Stomach (tissue), 4 donors: ENCODE measurements around the gene BRMS1.

Experiments
- CTCF ChIP-seq, 7 experiments: fragments of 450-650 bp in 4 of 7; fragments of 200-600 bp in 3 of 7; sonication (generic) in 3 of 7; IDR thresholded peaks; one replicate each; pipeline ENCODE4 v1.5.1; 2016 to 2019; ENCODE audit warnings: antibody characterized with exemption in 7 of 7, control low read depth in 2 of 7, mild to moderate bottlenecking in 1 of 7
- EP300 ChIP-seq: sonication (generic); formaldehyde crosslinking; IDR thresholded peaks from one replicate; pipeline ENCODE4 v1.6.1; 2017; ENCODE audit warnings: antibody characterized with exemption
- POLR2A ChIP-seq, 4 donors: fragments of 450-650 bp; IDR thresholded peaks; one replicate each; pipeline ENCODE4 v1.6.1; 2016; ENCODE audit warnings: antibody characterized with exemption in 4 of 4, control low read depth in 2 of 4, mild to moderate bottlenecking in 1 of 4, moderate library complexity in 1 of 4
- POLR2AphosphoS5 ChIP-seq, 3 donors: sonication (generic); formaldehyde crosslinking; IDR thresholded peaks; one replicate each; pipeline ENCODE4 v1.6.1; 2016; ENCODE audit warnings: antibody characterized with exemption in 3 of 3

DNA sequence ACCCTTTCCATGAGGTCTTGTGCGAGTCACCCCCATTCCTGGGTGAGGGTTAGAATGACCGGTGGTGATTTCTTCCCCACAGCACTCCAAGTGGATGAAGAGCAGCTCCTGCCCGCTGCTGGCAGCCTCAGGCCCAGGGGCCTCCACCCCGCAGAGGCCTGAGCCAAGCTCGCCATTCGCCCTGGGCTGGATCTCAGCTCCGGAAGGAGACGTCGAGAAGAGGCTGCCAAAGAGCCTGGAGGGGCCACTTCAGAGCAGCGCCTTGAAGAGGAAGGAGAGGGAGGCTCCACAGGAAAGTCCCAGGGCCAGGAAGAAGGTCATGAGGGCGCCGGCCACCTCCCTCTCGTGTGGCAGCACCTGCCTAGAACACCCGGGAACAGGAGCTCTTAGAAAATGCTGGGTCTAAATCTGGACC lies 18.3 kb upstream of the BRMS1 start:
- TF ChIP-seq CTCF (IDR thresholded peaks at IDR 0.05) (no peak), EP300 (no peak), POLR2A (IDR thresholded peaks at IDR 0.05) (no peak), POLR2AphosphoS5 (IDR thresholded peaks at IDR 0.05) (no peak)
